Loucy (cell line): Measurements from ENCODE around the gene PRH2.

Source experiments
- EZH2phosphoT487 ChIP-seq: fragments of 200-600 bp; IDR thresholded peaks from 2 replicates; pipeline ENCODE4 v1.6.1; 2018; ENCODE audit warnings: antibody characterized with exemption, mild to moderate bottlenecking, moderate library complexity, borderline replicate concordance
- TF ChIP-seq, protein P1 (sequence below): fragments of 200-600 bp; sonication (generic); conservative IDR thresholded peaks from 2 replicates; pipeline ENCODE4 v1.5.1; 2014; ENCODE audit warnings: mild to moderate bottlenecking, antibody characterized with exemption, low read length

GRCh38 chr12:10904686-10905085 lies 24.4 kb upstream of the PRH2 start:
- TF ChIP-seq, protein P1, sequence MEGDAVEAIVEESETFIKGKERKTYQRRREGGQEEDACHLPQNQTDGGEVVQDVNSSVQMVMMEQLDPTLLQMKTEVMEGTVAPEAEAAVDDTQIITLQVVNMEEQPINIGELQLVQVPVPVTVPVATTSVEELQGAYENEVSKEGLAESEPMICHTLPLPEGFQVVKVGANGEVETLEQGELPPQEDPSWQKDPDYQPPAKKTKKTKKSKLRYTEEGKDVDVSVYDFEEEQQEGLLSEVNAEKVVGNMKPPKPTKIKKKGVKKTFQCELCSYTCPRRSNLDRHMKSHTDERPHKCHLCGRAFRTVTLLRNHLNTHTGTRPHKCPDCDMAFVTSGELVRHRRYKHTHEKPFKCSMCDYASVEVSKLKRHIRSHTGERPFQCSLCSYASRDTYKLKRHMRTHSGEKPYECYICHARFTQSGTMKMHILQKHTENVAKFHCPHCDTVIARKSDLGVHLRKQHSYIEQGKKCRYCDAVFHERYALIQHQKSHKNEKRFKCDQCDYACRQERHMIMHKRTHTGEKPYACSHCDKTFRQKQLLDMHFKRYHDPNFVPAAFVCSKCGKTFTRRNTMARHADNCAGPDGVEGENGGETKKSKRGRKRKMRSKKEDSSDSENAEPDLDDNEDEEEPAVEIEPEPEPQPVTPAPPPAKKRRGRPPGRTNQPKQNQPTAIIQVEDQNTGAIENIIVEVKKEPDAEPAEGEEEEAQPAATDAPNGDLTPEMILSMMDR: no peak
- TF ChIP-seq EZH2phosphoT487: no peak
